AG04449 (cell line): ENCODE results near the gene GALNT14.

Experiments
- CTCF ChIA-PET: fragments of 350-600 bp; formaldehyde crosslinking; extraction: SDS; loops from one replicate; lab custom pipeline; 2021; ENCODE audit warnings: antibody characterized with exemption; lab: Yijun Ruan, JAX
- POLR2A ChIA-PET: fragments of 400-600, 350-600 bp; formaldehyde crosslinking; extraction: SDS; loops from one replicate; lab custom pipeline; 2020; ENCODE audit warnings: antibody characterized with exemption, inconsistent platforms; lab: Yijun Ruan, JAX
- DNase-seq: peaks from one replicate; pipeline ENCODE4 v3.0.0-alpha.2; 2010; ENCODE audit warnings: low read depth, low spot score
- H3K4me3 ChIP-seq: 2 replicates; pipeline ENCODE4 v1.5.1; 2011; ENCODE audit warnings: low read depth, mild to moderate bottlenecking, control low read depth, low read length
- CTCF ChIP-seq: IDR thresholded peaks from one replicate; pipeline ENCODE4 v1.5.1; 2011; ENCODE audit warnings: mild to moderate bottlenecking, moderate library complexity, low read length, control low read depth, inconsistent platforms; ENCODE audit not compliant: insufficient read depth; ENCODE audit errors: missing control alignments

The GALNT14 gene

DNA sequence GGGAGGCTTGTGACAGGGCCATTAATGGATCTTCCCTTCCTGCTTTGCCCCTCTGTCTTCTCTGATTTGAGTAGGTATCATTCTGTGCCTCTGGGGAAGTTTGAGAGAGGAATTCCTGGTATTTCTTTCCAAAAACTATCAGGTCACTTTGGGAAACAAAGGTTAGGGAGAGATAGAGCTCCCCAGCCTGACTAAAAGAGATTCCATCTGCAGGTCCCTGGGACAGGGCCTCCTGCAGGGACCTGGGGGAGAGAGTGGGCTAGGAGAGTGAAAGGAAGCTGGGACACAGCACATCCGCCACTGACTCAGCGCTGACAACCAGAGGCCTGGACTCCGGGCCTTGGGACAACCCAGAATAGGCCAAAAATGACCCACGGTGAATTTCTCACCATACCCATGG, 6.4 kb downstream of the GALNT14 start:
- no peak for TF ChIP-seq CTCF
- ChIA-PET POLR2A (no interaction called here), CTCF (no interaction called here)
- H3K4me3 ChIP-seq = no peak overlapping the region
- DNase-seq = no peak

DNA sequence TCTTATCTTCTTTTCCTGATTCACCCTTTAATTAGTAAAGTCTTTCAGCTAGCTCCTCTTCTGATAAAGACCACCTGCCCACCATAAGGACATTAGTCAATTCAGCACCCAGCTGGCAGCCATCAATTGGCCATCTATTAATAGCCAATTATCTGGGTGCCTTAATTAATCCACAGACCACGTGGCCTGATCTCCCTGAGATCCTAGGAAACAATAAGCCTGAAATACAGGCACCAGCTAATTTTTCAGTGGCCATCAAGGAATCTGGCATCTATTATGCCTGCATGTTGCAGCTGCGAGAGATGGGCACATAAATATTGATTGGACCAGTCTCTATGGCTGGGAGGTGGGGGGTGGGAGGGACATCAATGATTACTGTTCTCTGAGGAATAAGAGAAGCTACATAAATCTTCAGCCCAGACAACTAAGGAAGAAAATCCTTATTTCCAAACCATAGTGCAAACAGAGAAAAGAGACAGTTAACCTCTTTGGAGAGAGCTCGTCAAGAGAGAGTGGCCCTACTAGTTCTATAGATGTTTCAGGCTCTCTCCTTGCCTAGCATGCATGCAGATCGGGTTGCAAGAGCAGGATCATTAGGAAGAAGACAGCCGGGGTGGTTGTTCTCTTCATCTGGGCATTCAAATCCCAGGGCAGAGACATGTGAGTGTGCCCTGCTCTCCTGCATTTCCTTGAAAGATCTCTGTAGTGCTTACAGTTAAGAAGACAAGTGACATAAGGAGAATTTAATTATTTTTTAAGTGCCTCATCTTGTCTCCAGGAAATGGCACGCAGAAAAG, 8.7 kb downstream of the GALNT14 start:
- DNase-seq = no peak
- no peak for TF ChIP-seq CTCF
- no peak overlapping the region for H3K4me3 ChIP-seq
- ChIA-PET POLR2A (no interaction called here), CTCF (interaction anchor here (0.9 to 1.5 kb wide), 4 partner anchors 9 to 40 kb away, joined by 3 read pairs; partner anchors contain the start of gene GALNT14)

GRCh38 chr2:31127931-31128330, 10.3 kb downstream of the GALNT14 start:
- POLR2A ChIA-PET = no interaction called here
- DNase-seq = no peak
- TF ChIP-seq CTCF = no peak
- CTCF ChIA-PET = no interaction called here
- H3K4me3 ChIP-seq = no peak overlapping the region

GRCh38 chr2:31125918-31126695, 12.1 kb downstream of the GALNT14 start:
- CTCF ChIA-PET = interaction anchor here (1.1 to 1.6 kb wide), 3 partner anchors 12 to 208 kb away, joined by 3 read pairs; partner anchors contain the start of gene GALNT14
- POLR2A ChIA-PET = no interaction called here
- no peak for DNase-seq
- TF ChIP-seq CTCF = no peak
- no peak overlapping the region for H3K4me3 ChIP-seq

GRCh38 chr2:31124904-31125303, 13.3 kb downstream of the GALNT14 start:
- DNase-seq = no peak
- POLR2A ChIA-PET = no interaction called here
- no peak for TF ChIP-seq CTCF
- no peak overlapping the region for H3K4me3 ChIP-seq
- CTCF ChIA-PET = interaction anchor here (1.1 to 1.6 kb wide), 2 partner anchors 13 to 209 kb away, joined by 3 read pairs; partner anchors contain the start of gene GALNT14

DNA sequence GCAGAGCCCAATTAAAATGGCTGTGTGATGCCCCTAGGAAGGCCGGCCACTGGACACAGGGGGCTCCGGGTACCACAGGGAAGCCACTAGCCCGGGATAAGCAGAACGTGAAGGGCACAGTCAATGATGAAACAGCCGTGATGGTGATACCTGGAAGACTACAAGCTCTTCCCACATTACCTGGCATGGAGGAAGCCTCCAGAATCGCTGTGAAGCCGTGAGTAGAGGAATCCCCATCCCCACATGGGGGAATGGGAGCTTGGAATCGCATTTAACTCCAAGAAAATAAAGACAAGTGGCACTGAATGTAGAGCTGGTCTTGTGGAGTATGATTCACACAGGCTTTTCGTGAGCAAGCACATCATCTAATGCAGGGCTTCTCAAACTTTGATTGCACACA, 16.1 kb downstream of the GALNT14 start:
- ChIA-PET POLR2A (no interaction called here), CTCF (no interaction called here)
- no peak overlapping the region for H3K4me3 ChIP-seq
- DNase-seq = no peak
- no peak for TF ChIP-seq CTCF
